ENCODE results near the gene DYNC2I2.

GRCh38 chr9:128657796-128658195, 1.1 kb upstream of the DYNC2I2 start:
- TF ChIP-seq CTCF (IDR thresholded peaks at IDR 0.05; ENCODE audit: low read depth, low read length, poor library complexity, severe bottlenecking) (no peak), EZH2phosphoT487 (IDR thresholded peaks at IDR 0.05; ENCODE audit: borderline replicate concordance, low read length) (no peak)

Measured in DOHH2 (cell line).